Cerebellar nuclear complex (tissue), 1 donor: ENCODE results near the gene WDCP.
"Not testable (repeated sequence)": the region's sequence is repeated elsewhere in the genome, so short reads cannot be mapped to it uniquely, and the experiment has no call there.

ENCODE experiments used
- DNase-seq, 2 experiments: peaks; one replicate each; lab custom pipeline; 2025; lab: John Stamatoyannopoulos, UW

The WDCP gene

GRCh38 chr2:24058564-24059271 lies 11.5 kb upstream of the WDCP start:
- no peak for DNase-seq

- DNase-seq: no peak
Observed at GRCh38 chr2:24055750-24056149, 8.6 kb upstream of the WDCP start.

- DNase-seq: no peak
Observed at GRCh38 chr2:24054366-24055010, 7.3 kb upstream of the WDCP start.

GRCh38 chr2:24052951-24053350 lies 5.8 kb upstream of the WDCP start:
- no peak for DNase-seq

GRCh38 chr2:24051833-24052232 lies 4.6 kb upstream of the WDCP start:
- no peak for DNase-seq

- DNase-seq: no peak
Observed at GRCh38 chr2:24050041-24050979, 3.1 kb upstream of the WDCP start.

GRCh38 chr2:24049485-24050021 lies 2.4 kb upstream of the WDCP start, which contains the start of gene FKBP1B:
TSS of gene FKBP1B (plus strand) at chr2:24049741. CDS start at chr2:24049850, 109 bp downstream.
- DNase-seq: peak; percentile 4 to 53

GRCh38 chr2:24048769-24049484 lies 1.7 kb upstream of the WDCP start:
- no peak for DNase-seq

GRCh38 chr2:24047703-24048033 lies 477 bp upstream of the WDCP start:
- DNase-seq: no peak

- DNase-seq: no peak
Observed at GRCh38 chr2:24046599-24046929, 627 bp downstream of the WDCP start.

GRCh38 chr2:24045511-24046508 lies 1.4 kb downstream of the WDCP start:
- DNase-seq: no peak

- not testable (repeated sequence) for DNase-seq
Observed at GRCh38 chr2:24043133-24043532, 4.1 kb downstream of the WDCP start.

- no peak for DNase-seq
Observed at GRCh38 chr2:24040511-24040910, 6.7 kb downstream of the WDCP start.

GRCh38 chr2:24038786-24039499 lies 8.2 kb downstream of the WDCP start:
- no peak for DNase-seq

- DNase-seq: no peak
Observed at GRCh38 chr2:24026233-24026632, 21.0 kb downstream of the WDCP start.

- no peak for DNase-seq
Observed at GRCh38 chr2:24024996-24025663, 22.1 kb downstream of the WDCP start.

GRCh38 chr2:24024018-24024417 lies 23.2 kb downstream of the WDCP start:
- DNase-seq: no peak

- no peak for DNase-seq
Observed at GRCh38 chr2:24022975-24023575, 24.1 kb downstream of the WDCP start.
